ENCODE data around the gene DRAP1. TPM values are rescaled to one million over a fixed set of nuclear protein-coding genes. Genes with fewer than 3 reads are reported as not detected.

The DRAP1 gene
- total and polyA plus RNA-seq, 9 of the 15 experiments (the other 6 are each of a cell fraction or from before 2014, with no cell fraction given): 9.6 to 200 (median 92.9) TPM

DNA sequence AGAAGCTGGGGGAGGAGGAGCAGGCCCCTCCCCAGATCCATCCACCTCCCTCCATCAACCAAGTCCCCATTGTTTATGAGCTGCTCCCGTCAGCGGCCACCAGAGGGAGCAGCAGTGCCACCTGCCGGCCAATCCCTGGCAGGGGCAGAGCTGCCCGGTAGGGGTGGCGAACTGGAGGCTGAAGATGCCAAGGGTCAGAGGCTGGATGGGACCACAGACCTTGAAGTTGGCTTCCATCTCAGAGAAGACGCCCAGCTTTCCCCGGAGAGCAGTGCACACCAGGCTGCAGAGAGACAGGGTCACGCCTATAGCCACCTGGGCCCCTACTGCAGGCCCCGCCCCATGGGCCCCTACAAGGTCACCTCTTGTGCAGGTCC lies 34.5 kb upstream of the DRAP1 start (continued):
- TF ChIP-seq MAFF (IDR thresholded peaks at IDR 0.05; ENCODE audit: low read length): no peak
- no peak for TF ChIP-seq SMARCA4 (IDR thresholded peaks at IDR 0.05)
- peak; percentile 36 for TF ChIP-seq TBP (optimal IDR thresholded peaks at IDR 0.05; ENCODE audit: low read depth, low read length)
- no peak for TF ChIP-seq SNRNP70 (optimal IDR thresholded peaks at IDR 0.05; ENCODE audit: low read depth, low read length)
- no peak for TF ChIP-seq EHMT2 (IDR thresholded peaks at IDR 0.05)
- no peak for TF ChIP-seq SAFB2 (IDR thresholded peaks at IDR 0.05; ENCODE audit: borderline replicate concordance, low read depth, low read length, severe bottlenecking)
- no peak for TF ChIP-seq ZNF551 (CRISPR knock-in tag; IDR thresholded peaks at IDR 0.05)
- TF ChIP-seq PHF8 (IDR thresholded peaks at IDR 0.05; ENCODE audit: borderline replicate concordance, low read length): no peak
- TF ChIP-seq ZNF263 (CRISPR knock-in tag; IDR thresholded peaks at IDR 0.05; ENCODE audit: borderline replicate concordance): peak; percentile 72; the same call in 1 of the 2 replicates
- TF ChIP-seq ZNF431 (CRISPR knock-in tag; IDR thresholded peaks at IDR 0.05): no peak
- TF ChIP-seq ZKSCAN1 (IDR thresholded peaks at IDR 0.05; ENCODE audit: low read depth, low read length): 0 out of 2 replicates have a peak, but pooled peaks have one; percentile 28
- TF ChIP-seq, protein P1, sequence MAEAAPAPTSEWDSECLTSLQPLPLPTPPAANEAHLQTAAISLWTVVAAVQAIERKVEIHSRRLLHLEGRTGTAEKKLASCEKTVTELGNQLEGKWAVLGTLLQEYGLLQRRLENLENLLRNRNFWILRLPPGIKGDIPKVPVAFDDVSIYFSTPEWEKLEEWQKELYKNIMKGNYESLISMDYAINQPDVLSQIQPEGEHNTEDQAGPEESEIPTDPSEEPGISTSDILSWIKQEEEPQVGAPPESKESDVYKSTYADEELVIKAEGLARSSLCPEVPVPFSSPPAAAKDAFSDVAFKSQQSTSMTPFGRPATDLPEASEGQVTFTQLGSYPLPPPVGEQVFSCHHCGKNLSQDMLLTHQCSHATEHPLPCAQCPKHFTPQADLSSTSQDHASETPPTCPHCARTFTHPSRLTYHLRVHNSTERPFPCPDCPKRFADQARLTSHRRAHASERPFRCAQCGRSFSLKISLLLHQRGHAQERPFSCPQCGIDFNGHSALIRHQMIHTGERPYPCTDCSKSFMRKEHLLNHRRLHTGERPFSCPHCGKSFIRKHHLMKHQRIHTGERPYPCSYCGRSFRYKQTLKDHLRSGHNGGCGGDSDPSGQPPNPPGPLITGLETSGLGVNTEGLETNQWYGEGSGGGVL (CRISPR knock-in tag; IDR thresholded peaks at IDR 0.05): no peak
- TF ChIP-seq HDAC2 (IDR thresholded peaks at IDR 0.05): no peak
- TF ChIP-seq, protein P2, sequence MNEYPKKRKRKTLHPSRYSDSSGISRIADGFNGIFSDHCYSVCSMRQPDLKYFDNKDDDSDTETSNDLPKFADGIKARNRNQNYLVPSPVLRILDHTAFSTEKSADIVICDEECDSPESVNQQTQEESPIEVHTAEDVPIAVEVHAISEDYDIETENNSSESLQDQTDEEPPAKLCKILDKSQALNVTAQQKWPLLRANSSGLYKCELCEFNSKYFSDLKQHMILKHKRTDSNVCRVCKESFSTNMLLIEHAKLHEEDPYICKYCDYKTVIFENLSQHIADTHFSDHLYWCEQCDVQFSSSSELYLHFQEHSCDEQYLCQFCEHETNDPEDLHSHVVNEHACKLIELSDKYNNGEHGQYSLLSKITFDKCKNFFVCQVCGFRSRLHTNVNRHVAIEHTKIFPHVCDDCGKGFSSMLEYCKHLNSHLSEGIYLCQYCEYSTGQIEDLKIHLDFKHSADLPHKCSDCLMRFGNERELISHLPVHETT (CRISPR knock-in tag; conservative IDR thresholded peaks at IDR 0.05 in 1 of 2, IDR thresholded peaks at IDR 0.05 in 1 of 2): 0 out of 4 replicates have a peak, but pooled peaks of 1 of the 2 experiments have one; percentile 43
- TF ChIP-seq CXXC5 (CRISPR knock-in tag; IDR thresholded peaks at IDR 0.05): no peak
- no peak for TF ChIP-seq NONO (IDR thresholded peaks at IDR 0.05; ENCODE audit: low read depth in 2 of 2, low read length in 1 of 2)
- TF ChIP-seq XRCC4 (IDR thresholded peaks at IDR 0.05; ENCODE audit: extremely low read depth, insufficient read depth, insufficient read length): no peak
- no peak for TF ChIP-seq ZNF644 (tag; IDR thresholded peaks at IDR 0.05; ENCODE audit: low read depth)
- TF ChIP-seq MAZ (CRISPR knock-in tag; conservative IDR thresholded peaks at IDR 0.05 in 1 of 2, IDR thresholded peaks at IDR 0.05 in 1 of 2): peak; percentile 73 to 92; a peak in 3 of 4 replicates
- TF ChIP-seq SMAD1 (IDR thresholded peaks at IDR 0.05; ENCODE audit: low read depth, low read length, partially characterized antibody): no peak
- TF ChIP-seq MAFK (IDR thresholded peaks at IDR 0.05; ENCODE audit: low read length): no peak
- TF ChIP-seq ELF1 (tag; IDR thresholded peaks at IDR 0.05): no peak
- TF ChIP-seq MEF2D (tag; conservative IDR thresholded peaks at IDR 0.05; ENCODE audit: low read depth): no peak
- peak; percentile 67 for TF ChIP-seq ESRRA (IDR thresholded peaks at IDR 0.05; ENCODE audit: borderline replicate concordance, low read depth)
- TF ChIP-seq PRMT5 (CRISPR knock-in tag; IDR thresholded peaks at IDR 0.05): no peak
- TF ChIP-seq MYNN (IDR thresholded peaks at IDR 0.05): peak; percentile 90
- no peak for TF ChIP-seq MYNN (CRISPR knock-in tag; IDR thresholded peaks at IDR 0.05)
